Stomach (tissue), 4 donors: Measurements from ENCODE around the gene SEMA7A.

Experiments
- CTCF ChIP-seq, 7 experiments: fragments of 450-650 bp in 4 of 7; fragments of 200-600 bp in 3 of 7; sonication (generic) in 3 of 7; IDR thresholded peaks; one replicate each; pipeline ENCODE4 v1.5.1; 2016 to 2019; ENCODE audit warnings: antibody characterized with exemption in 7 of 7, control low read depth in 2 of 7, mild to moderate bottlenecking in 1 of 7
- EP300 ChIP-seq: sonication (generic); formaldehyde crosslinking; IDR thresholded peaks from one replicate; pipeline ENCODE4 v1.6.1; 2017; ENCODE audit warnings: antibody characterized with exemption
- POLR2A ChIP-seq, 4 donors: fragments of 450-650 bp; IDR thresholded peaks; one replicate each; pipeline ENCODE4 v1.6.1; 2016; ENCODE audit warnings: antibody characterized with exemption in 4 of 4, control low read depth in 2 of 4, mild to moderate bottlenecking in 1 of 4, moderate library complexity in 1 of 4
- POLR2AphosphoS5 ChIP-seq, 3 donors: sonication (generic); formaldehyde crosslinking; IDR thresholded peaks; one replicate each; pipeline ENCODE4 v1.6.1; 2016; ENCODE audit warnings: antibody characterized with exemption in 3 of 3

- TF ChIP-seq POLR2A (IDR thresholded peaks at IDR 0.05) (no peak), CTCF (IDR thresholded peaks at IDR 0.05) (no peak), POLR2AphosphoS5 (IDR thresholded peaks at IDR 0.05) (no peak), EP300 (no peak)
Measured at GRCh38 chr15:74390647-74391288, 43.0 kb downstream of the SEMA7A start.
